Measurements from ENCODE around the gene KCNJ15. TPM values are rescaled to one million over a fixed set of nuclear protein-coding genes. Genes with fewer than 3 reads are reported as not detected.

KCNJ15 gene
- total RNA-seq (2014; rRNA removed; shearing (Covaris generic)): 1.2 and 2.1 TPM in 2 replicates
- polyA plus RNA-seq (2016; fragmentation: Nextera tagmentation; extraction: Ambion mirVana): 2.1 and 2.3 TPM in 2 replicates

DNA sequence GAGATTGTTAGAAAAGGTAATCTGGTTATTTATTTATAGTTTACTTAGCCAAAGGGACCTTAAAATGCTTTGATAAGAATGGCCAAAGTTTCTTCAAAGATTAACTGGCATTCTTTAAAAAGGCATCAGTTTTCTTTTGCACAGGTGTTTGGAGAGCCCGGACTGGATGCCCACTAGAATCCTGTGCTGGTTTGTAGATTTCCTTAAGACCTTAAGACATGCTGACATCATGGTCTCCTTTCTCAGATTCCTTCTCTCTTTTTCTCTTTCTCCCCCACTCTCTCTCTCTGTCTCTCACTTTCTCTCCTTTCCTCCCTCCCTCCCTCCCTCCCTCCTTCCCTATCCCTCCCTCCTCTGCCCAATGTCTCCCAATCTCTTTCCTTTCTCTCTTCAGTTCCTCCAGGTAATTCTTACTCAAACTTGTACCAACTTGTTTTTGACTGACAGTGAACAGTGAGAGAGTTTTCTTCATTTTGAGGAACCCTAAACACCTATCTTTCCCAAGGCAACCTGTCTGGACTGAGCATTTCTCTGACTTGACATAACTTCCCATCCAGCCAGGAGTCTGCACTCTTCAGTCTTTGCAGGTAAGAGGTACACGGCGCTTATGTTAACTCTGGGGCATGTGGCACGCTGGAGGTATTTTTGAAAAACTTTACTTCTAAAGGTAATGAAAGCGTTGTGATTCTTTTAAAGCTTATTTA lies at the start of gene KCNJ15:
KCNJ15 (plus strand) TSS at position 393 of the 704 bp plus-strand sequence. CDS start 42,271 bp downstream, outside the sequence.
- no peaks in the 10 kb centered on the region for H3K27me3 ChIP-seq (replicated peaks; ENCODE audit: insufficient read depth)
- in situ Hi-C loops (cut with MboI): no loop called here
- H3K79me2 ChIP-seq (ENCODE audit: insufficient read depth): no peaks in the 10 kb centered on the region
- no peaks in the 10 kb centered on the region for H3K9me3 ChIP-seq (ENCODE audit: low read depth)
- no peaks in the 10 kb centered on the region for H4K20me1 ChIP-seq (ENCODE audit: insufficient read depth)
- H3K9me2 ChIP-seq (ENCODE audit: insufficient read depth): no peaks in the 10 kb centered on the region
- WGBS, 2 experiments (ENCODE audit: low coverage in 1 of 2, low lambda C conversion rate in 2 of 2, missing lambda C conversion rate in 2 of 2): 75 to 81% methylated on average over 5 of the region's 5 CpGs
- no peak within 1 kb of the TSS for H3K27ac ChIP-seq
- H3K9ac ChIP-seq: no peak within 1 kb of the TSS
- no peak for DNase-seq
- peaks cover 8% of the 10 kb centered on the region for H3F3A ChIP-seq (ENCODE audit: insufficient read depth)
- no peak for TF ChIP-seq EZH2phosphoT487 (IDR thresholded peaks at IDR 0.05; ENCODE audit: insufficient read depth, low read depth)
- H3K4me2 ChIP-seq (ENCODE audit: unreplicated experiment): no peak within 1 kb of the TSS
- H2AFZ ChIP-seq: no peak within 1 kb of the TSS
- no peaks in the 10 kb centered on the region for H3K36me3 ChIP-seq (ENCODE audit: low read depth)
- peaks cover 5% of the 10 kb centered on the region for H3K4me1 ChIP-seq (ENCODE audit: insufficient read depth)
- H3K4me3 ChIP-seq: no peak within 1 kb of the TSS

DNA sequence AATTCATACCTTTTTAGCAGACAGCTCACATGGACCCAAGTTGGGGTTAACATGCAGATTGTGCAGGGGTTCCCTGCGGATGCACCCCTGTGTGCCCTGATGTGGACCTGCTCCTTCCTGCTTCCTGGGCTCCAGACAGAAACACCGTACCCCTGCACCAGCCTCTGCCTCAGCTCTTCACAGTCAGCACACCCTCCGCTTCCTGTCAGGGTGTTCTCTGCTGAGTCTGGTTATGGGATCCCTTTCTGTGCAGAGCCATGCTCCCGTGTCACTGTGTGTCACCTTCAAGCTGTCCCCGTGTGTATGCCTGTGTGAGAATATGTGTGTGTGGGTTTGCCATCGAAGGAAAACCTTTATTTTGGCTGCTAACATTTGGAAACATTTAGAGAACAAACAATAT lies 48.7 kb upstream of the KCNJ15 start:
- H3K36me3 ChIP-seq (ENCODE audit: low read depth): no peaks in the 10 kb centered on the region
- H4K20me1 ChIP-seq (ENCODE audit: insufficient read depth): no peaks in the 10 kb centered on the region
- 42 to 45% methylated on average over 6 of the region's 6 CpGs for WGBS, 2 experiments (ENCODE audit: low coverage in 1 of 2, low lambda C conversion rate in 2 of 2, missing lambda C conversion rate in 2 of 2)
- TF ChIP-seq EZH2 (IDR thresholded peaks at IDR 0.05; ENCODE audit: insufficient read depth, poor library complexity, severe bottlenecking): no peak
- TF ChIP-seq EZH2phosphoT487 (IDR thresholded peaks at IDR 0.05; ENCODE audit: insufficient read depth, low read depth): no peak
- H3K9me2 ChIP-seq (ENCODE audit: insufficient read depth): no peaks in the 10 kb centered on the region
- no peaks in the 10 kb centered on the region for H3K27me3 ChIP-seq (replicated peaks; ENCODE audit: insufficient read depth)
- H3K9ac ChIP-seq: no peak overlapping the region
- peak overlapping the region; percentile 39; the same call in 1 of the 2 replicates for H2AFZ ChIP-seq
- DNase-seq: no peak
- in situ Hi-C loops (cut with MboI): no loop called here
- H3F3A ChIP-seq (ENCODE audit: insufficient read depth): no peaks in the 10 kb centered on the region
- no peaks in the 10 kb centered on the region; the same call in 1 of the 2 replicates for H3K4me1 ChIP-seq (ENCODE audit: insufficient read depth)
- H3K4me2 ChIP-seq (ENCODE audit: unreplicated experiment): no peak overlapping the region
- H3K79me2 ChIP-seq (ENCODE audit: insufficient read depth): no peaks in the 10 kb centered on the region
- H3K9me3 ChIP-seq (ENCODE audit: low read depth): no peaks in the 10 kb centered on the region
- no peak overlapping the region for H3K27ac ChIP-seq
- no peak overlapping the region for H3K4me3 ChIP-seq

DNA sequence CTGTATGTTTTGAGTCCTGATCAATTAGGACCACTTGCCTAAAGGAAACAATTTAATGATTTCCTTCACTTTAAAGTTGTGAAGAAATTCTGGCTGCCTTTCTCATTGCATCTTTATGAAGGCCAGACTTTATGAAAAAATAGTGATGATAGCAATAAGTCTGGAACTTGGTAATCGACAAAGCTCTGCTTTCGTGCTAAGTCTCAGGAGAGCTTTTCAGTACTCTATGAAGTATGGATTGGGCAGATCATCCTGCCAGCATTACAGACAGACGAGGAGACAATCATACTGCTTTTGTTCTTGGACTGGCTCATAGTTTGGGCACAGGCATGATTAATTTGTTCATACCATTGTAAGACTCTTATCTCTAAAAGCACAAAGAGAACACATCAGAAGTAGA lies 45.5 kb upstream of the KCNJ15 start:
- no peak for DNase-seq
- no peaks in the 10 kb centered on the region for H3K9me3 ChIP-seq (ENCODE audit: low read depth)
- TF ChIP-seq EZH2 (IDR thresholded peaks at IDR 0.05; ENCODE audit: insufficient read depth, poor library complexity, severe bottlenecking): no peak
- no peak for TF ChIP-seq EZH2phosphoT487 (IDR thresholded peaks at IDR 0.05; ENCODE audit: insufficient read depth, low read depth)
- H3K36me3 ChIP-seq (ENCODE audit: low read depth): no peaks in the 10 kb centered on the region
- no peaks in the 10 kb centered on the region; the same call in 1 of the 2 replicates for H3K4me1 ChIP-seq (ENCODE audit: insufficient read depth)
- 38% methylated on average over 3 of the region's 3 CpGs for WGBS, 2 experiments (ENCODE audit: low coverage in 1 of 2, low lambda C conversion rate in 2 of 2, missing lambda C conversion rate in 2 of 2)
- H3K4me2 ChIP-seq (ENCODE audit: unreplicated experiment): no peak overlapping the region
- H3K9ac ChIP-seq: no peak overlapping the region
- 0 out of 2 replicates have a peak overlapping the region, but pooled peaks have one; percentile 0 for H2AFZ ChIP-seq
- H3K9me2 ChIP-seq (ENCODE audit: insufficient read depth): no peaks in the 10 kb centered on the region
- no peaks in the 10 kb centered on the region for H3F3A ChIP-seq (ENCODE audit: insufficient read depth)
- no peaks in the 10 kb centered on the region for H4K20me1 ChIP-seq (ENCODE audit: insufficient read depth)
- no peak overlapping the region for H3K4me3 ChIP-seq
- in situ Hi-C loops (cut with MboI): no loop called here
- H3K27ac ChIP-seq: no peak overlapping the region
- no peaks in the 10 kb centered on the region for H3K27me3 ChIP-seq (replicated peaks; ENCODE audit: insufficient read depth)
- no peaks in the 10 kb centered on the region for H3K79me2 ChIP-seq (ENCODE audit: insufficient read depth)

DNA sequence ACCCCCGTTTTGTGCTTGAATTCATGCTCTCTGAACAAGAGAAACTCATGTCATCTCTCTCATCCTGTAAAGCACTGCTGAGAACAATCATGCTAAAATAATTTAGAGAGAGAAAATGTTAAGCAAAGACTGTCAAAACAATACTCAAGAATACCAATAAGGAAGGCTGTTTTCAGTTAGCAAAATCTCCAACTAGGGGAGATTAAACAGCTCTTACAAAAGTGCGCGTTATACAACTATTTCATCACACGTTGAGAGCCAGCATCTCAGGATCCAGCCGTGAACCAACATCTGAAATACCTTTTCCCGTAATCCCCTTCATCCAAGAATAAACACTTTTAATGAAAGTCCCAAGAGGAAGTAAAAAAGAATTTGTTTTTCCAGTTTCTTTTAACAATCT lies 44.1 kb upstream of the KCNJ15 start:
- H3K79me2 ChIP-seq (ENCODE audit: insufficient read depth): no peaks in the 10 kb centered on the region
- H3K27ac ChIP-seq: no peak overlapping the region
- H3K9ac ChIP-seq: no peak overlapping the region
- 33 to 36% methylated on average over 6 of the region's 6 CpGs for WGBS, 2 experiments (ENCODE audit: low coverage in 1 of 2, low lambda C conversion rate in 2 of 2, missing lambda C conversion rate in 2 of 2)
- H3K4me2 ChIP-seq (ENCODE audit: unreplicated experiment): no peak overlapping the region
- H4K20me1 ChIP-seq (ENCODE audit: insufficient read depth): no peaks in the 10 kb centered on the region
- in situ Hi-C loops (cut with MboI): no loop called here
- DNase-seq: no peak
- H3K27me3 ChIP-seq (replicated peaks; ENCODE audit: insufficient read depth): no peaks in the 10 kb centered on the region
- peak overlapping the region; percentile 23; the same call in 1 of the 2 replicates for H2AFZ ChIP-seq
- TF ChIP-seq EZH2phosphoT487 (IDR thresholded peaks at IDR 0.05; ENCODE audit: insufficient read depth, low read depth) (no peak), EZH2 (IDR thresholded peaks at IDR 0.05; ENCODE audit: insufficient read depth, poor library complexity, severe bottlenecking) (no peak)
- no peaks in the 10 kb centered on the region for H3F3A ChIP-seq (ENCODE audit: insufficient read depth)
- H3K9me3 ChIP-seq (ENCODE audit: low read depth): no peaks in the 10 kb centered on the region
- no peaks in the 10 kb centered on the region; the same call in 1 of the 2 replicates for H3K4me1 ChIP-seq (ENCODE audit: insufficient read depth)
- no peaks in the 10 kb centered on the region for H3K36me3 ChIP-seq (ENCODE audit: low read depth)
- no peaks in the 10 kb centered on the region for H3K9me2 ChIP-seq (ENCODE audit: insufficient read depth)
- H3K4me3 ChIP-seq: no peak overlapping the region
